Fibroblast of mammary gland (primary cell): ENCODE data around the gene NR1D2.

ENCODE experiments used
- DNase-seq: peaks from one replicate; pipeline ENCODE4 v3.0.0-alpha.2; 2010; ENCODE audit warnings: low read depth
- H3K4me3 ChIP-seq: 2 replicates; pipeline ENCODE4 v1.5.1; 2011; ENCODE audit warnings: low read depth, mild to moderate bottlenecking, low read length, moderate library complexity; ENCODE audit not compliant: control insufficient read depth
- CTCF ChIP-seq: conservative IDR thresholded peaks from 2 replicates; pipeline ENCODE4 v1.5.1; 2011; ENCODE audit warnings: low read depth, low read length, inconsistent platforms; ENCODE audit not compliant: control insufficient read depth, insufficient read depth

The NR1D2 gene

DNA sequence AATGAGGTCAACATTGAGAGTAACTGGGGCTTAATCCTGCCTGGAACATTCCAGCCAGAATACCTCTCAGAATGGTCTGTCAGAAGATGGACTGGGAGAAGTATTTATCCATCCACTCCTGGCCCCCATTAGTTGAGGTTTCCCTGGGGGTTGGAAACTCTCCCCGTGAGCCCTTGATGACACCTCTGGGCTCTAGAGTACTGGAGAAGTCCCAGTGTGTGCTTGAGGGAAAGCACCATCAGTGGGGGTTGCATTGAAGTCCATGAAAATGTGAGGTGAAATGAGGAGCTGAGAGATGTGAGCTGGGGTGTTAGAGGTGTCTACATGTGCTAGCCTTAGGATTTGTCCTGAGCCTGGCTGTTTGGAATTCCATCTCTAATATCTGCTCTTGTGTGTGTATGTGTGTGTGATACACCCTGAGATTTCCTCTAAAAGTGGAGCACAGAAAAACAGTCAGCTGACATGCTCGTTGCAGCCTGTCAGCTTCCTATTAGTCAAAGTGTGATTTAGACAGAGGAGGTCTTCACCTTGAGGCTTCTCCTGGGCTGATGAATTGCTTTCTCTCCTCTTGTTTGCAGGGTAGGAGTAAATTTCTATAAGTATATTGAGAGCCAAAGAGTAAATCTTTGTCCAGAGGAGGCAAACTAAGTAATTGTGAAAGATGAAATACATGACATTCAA, 67.6 kb downstream of the NR1D2 start:
- DNase-seq: no peak
- TF ChIP-seq CTCF: no peak

GRCh38 chr3:24017305-24017704, 72.2 kb downstream of the NR1D2 start:
- TF ChIP-seq CTCF: no peak
- no peak for DNase-seq
- no peak overlapping the region for H3K4me3 ChIP-seq

More for the DNA sequence above, 67.6 kb downstream of the NR1D2 start:
- no peak overlapping the region for H3K4me3 ChIP-seq

GRCh38 chr3:24018784-24019570, 73.9 kb downstream of the NR1D2 start:
- H3K4me3 ChIP-seq: no peak overlapping the region
- no peak for DNase-seq
- no peak for TF ChIP-seq CTCF

DNA sequence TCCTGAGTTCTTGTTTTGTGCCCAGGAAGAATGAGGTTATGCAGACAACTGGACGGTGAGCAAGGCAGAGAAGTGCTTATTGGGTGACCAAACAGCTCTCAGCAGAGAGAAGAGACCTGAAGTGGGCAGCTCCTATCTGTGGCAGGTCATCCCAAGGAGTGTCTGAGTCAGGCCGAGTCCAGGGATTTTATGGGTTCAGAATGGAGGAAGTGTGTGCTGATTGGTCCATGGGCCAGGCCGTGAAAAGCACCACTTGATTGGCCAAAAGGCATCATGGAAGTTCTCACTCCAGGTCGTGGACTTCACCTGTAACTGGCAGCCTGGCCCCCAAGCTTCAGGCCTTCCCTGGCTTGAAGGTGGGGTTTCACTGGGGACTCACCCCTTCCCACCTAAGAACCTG, 74.5 kb downstream of the NR1D2 start:
- TF ChIP-seq CTCF: no peak
- no peak overlapping the region for H3K4me3 ChIP-seq

DNA sequence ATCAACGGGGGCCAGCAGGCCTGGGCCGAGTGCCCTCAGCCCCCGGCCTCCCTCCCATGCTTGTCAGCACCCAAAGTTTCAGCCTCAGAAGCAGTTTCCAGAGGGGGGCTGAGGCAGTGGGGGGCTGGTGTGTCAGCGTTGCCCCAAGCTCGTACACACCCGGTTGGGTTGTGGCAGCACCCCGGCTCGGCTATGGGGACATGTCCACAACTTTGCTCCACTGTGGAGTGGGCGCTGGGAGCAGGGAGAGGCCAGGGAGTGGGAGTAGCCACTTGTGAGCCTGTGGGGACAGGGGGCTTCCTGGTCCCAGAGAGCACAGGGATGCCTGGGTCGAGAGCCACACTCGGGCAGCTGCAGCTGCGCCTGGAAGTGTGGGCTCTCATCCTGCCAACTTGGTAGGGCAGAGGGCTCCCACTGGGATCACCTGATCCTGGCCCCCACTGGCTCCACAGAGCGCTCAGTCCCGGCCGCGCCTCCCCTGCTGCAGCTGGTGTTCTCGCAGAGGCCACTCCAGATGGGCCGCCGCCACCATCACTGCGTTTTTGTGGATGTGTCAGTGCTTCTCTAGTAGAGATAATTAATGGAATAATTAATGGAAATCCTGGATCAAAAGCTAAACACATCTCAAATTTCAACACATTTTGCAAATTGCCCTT, 75.1 kb downstream of the NR1D2 start:
- DNase-seq: no peak
- H3K4me3 ChIP-seq: no peak overlapping the region
- TF ChIP-seq CTCF: no peak

More for the DNA sequence above, 74.5 kb downstream of the NR1D2 start:
- DNase-seq: no peak

GRCh38 chr3:24023197-24023596, 78.1 kb downstream of the NR1D2 start:
- no peak overlapping the region for H3K4me3 ChIP-seq
- DNase-seq: no peak
- no peak for TF ChIP-seq CTCF
